ENCODE results near the gene PRRX2. TPM values are rescaled to one million over a fixed set of nuclear protein-coding genes. Genes with fewer than 3 reads are reported as not detected.

PRRX2 gene
- total and polyA plus RNA-seq, 9 of the 15 experiments (the other 6 are each of a cell fraction or from before 2014, with no cell fraction given), result 0.21 TPM; not detected in 8

- TF ChIP-seq RREB1 (CRISPR knock-in tag; IDR thresholded peaks at IDR 0.05) (no peak), PHF8 (IDR thresholded peaks at IDR 0.05; ENCODE audit: borderline replicate concordance, low read length) (no peak), SMC3 (conservative IDR thresholded peaks at IDR 0.05; ENCODE audit: insufficient read depth, low read depth, low read length) (no peak)
Observed at GRCh38 chr9:129708793-129709192, 43.3 kb downstream of the PRRX2 start (continued).

Measured in K562 (cell line).